Stimulated activated CD4-positive, alpha-beta T cell treated with anti-CD3 and anti-CD28 coated beads, Interleukin-15, amount 100 ng/mL, for 48 hours (primary cell): ENCODE data around the gene NSUN3.
"Not testable (repeated sequence)": the region's sequence is repeated elsewhere in the genome, so short reads cannot be mapped to it uniquely, and the experiment has no call there.

Experiments used
- DNase-seq, 2 donors: peaks; one replicate each; pipeline ENCODE4 v3.0.0-alpha.2; 2020; ENCODE audit warnings: low read depth in 2 of 2

NSUN3 gene

DNA sequence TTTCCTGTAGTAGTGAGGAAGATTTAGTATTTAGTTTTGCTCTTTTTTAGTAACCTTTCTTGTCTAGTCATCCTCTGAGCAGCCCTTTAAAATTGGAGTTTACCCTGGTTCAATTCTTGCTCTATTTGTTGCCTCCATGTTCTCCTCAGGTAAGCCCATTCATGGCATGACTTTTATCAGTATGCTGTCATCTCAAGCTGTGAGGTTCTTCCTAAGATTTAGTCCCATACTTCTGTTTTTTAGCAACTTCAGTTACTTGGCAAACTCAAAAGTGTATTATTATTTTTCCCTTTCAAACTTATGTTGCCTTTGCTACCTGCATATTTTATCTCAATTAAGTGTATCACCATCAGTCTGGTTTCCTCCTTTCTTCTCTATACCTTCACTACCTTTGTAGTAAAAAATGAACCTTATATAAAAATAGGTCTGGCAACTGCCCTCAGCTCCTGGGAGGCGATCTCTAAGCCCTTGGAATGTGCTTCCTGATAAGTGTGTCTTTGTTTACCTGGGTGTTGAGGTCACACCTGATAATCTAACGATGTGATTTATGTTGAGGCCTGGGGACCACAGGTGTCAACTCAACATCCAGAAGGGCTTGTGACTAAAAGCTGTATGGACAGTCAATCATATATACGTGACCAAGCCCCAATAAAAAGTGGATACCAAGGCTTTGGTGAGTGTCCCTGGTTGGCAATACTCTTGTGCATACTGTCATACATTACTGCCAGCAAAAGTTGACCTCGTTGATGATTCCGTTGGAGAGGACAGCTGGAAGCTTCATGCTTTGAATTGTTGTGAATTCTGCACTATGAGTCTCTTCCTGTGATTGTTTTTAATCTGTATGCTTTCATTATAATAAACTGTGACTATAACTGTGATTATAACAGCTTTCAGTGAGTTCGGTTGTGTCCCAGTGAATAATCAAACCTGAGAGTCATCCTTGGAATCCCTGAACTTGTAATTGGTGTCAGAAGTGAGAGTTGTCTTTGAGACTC is 3.9 kb downstream of the NSUN3 start:
- DNase-seq = no peak

DNA sequence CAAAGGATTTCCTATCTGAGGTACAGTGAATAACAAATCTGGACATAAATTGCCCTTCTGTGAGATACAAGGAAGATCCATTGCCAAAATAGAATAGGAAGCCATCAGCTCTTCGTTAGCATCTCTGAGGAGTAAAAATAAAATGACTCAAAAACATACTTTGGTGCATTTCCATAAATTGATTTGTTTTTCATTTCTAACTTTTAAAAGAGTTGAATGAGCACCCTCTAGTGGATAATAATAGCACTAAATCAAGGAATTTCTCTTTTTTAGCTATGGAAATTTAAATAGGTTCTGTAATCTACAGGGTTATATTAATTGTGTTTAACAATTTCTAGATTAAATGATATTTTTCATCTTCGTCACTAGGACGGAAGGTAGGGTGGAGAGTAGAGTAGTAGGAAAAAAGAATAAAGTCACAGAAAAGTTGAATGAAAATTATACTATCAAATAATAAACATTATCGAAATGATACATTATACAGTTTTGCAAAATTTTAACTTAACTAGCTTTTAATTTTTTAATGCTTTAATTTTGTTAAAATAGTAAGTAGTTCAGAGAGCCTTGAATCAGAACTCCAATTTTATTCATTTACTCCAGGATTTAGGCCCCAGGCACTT is 6.4 kb downstream of the NSUN3 start:
- DNase-seq = no peak

DNA sequence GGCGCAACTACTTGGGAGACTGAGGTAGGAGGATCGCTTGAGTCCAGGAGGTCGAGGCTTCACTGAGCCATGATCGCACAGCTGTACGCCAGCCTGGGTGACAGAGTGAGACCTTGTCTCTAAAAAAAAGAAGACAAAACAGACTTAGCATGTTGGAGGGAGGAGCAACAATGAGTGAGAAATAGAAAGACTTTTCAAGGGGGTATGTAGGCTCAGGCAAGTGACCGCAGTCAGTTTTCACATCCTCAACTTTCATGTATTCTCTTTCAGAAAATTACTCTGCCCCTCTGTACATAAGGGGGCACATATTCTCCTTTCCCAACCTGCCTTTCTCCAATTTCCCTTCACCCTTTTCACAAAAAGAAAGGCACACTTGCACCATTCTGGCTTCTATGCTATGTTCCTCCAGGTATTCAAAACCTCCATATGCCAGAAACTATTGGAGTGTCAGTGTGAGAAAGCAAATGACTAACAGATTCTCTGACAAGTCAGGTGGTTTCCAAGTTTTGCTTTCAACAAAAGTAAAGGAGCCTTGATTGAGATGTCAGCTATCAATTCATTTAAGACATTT is 7.6 kb downstream of the NSUN3 start:
- no peak for DNase-seq

DNA sequence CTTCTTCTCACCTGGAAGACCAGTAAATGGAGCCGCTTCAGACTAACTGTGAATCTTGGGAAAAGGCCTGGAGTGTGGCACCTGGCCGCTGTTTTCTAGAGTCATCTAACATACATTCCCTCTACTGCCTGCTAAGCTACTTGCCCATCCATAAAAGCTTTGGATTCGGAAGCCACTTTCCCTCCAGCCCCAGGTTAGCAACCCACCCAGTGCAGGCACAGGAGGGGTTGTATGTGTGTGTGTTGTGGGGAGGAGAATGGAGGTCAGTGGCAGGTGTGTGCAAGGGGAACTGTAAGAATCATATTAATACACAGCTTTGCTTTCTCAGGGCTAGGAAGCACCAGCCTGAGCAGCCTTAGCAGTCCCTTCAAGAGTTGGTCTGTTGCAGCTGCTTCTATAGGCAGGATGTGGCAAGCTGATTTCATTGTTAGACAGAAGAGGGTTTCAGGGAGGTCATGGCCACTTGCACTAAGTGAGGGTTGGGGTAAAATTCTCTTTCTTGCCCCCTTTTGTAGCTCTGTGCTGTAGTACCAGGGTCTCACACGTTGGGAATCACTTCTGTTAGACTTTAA is 8.9 kb downstream of the NSUN3 start:
- no peak for DNase-seq

DNA sequence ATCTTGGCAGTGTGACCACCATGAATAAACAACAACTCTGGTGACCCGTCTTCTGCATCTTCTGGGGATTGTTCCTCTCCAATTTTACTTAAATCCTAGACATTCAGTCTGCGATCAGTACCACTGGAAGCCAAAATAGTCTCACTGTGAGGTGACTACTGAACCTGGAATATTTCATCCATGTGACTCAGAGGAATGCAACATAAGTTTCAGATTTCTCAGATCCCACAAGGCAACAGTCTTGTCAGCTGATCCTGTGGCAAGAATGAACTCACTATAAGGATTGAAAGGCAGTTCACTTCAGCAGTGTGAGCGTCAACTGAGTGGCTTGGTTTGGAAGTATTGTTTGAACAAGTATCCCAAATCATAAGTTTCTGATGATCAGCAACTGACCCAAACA is 13.2 kb downstream of the NSUN3 start:
- no peak for DNase-seq

DNA sequence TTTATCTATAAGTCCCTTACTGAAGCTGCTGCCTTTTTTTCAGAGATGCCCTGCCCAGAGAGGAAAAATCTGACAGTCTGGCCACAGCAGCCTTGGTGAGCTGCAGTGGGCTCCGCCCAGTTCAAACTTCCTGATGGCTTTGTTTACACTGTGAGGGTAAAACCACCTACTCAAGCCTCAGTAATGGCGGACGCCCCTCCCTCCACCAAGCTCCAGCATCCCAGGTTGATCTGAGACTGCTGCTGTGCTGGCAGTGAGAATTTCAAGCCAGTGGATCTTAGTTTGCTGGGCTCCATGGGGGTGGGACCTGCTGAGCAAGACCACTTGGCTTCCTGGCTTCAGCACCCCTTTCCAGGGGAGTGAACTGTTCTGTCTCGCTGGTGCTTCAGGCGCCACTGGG is 17.7 kb downstream of the NSUN3 start:
- DNase-seq = not testable (repeated sequence)

DNA sequence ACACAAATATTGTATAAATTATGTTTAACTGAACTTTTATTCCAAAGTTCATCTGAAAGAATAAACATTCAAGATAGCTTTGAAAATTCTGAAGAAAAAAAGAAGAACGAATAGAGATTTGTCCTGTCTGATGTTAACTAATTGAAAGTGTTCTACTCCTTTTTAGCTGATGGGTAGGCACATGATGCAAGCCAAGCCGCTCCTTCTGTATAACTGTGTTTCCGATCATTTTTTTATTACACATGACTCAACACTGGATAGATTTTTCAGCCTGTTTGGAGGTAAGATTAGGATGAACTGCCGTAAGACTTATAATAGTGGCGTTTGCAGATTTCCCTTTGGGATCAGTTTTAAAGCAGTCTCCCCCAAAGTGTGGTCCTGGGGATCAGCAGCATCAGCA is 19.0 kb downstream of the NSUN3 start:
- no peak for DNase-seq

DNA sequence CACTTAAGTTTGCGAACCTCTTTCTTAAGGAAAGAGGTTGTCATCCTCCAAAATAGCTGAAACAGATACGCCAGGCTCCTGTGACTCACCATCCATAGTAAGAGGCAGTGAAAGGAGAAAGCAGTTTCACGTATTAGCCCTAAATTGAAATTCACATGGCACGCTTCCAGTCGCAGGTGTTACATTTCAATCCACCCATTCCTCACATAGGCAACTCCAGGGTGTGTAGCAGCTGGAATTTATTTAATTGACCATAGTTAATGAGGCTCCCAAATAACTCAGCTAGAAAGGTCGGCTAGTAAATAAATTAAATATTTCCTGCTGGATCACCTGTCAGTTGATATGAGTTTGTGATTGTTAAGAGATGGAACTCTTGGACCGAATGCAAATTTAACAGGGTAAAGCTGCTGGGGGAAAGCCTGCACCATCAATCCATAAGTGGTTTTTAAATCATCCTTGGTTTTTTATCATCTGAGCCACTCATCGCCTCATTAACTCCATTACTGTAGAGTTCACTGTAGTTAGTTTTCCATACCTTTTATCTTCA is 19.6 kb downstream of the NSUN3 start:
- DNase-seq = no peak

DNA sequence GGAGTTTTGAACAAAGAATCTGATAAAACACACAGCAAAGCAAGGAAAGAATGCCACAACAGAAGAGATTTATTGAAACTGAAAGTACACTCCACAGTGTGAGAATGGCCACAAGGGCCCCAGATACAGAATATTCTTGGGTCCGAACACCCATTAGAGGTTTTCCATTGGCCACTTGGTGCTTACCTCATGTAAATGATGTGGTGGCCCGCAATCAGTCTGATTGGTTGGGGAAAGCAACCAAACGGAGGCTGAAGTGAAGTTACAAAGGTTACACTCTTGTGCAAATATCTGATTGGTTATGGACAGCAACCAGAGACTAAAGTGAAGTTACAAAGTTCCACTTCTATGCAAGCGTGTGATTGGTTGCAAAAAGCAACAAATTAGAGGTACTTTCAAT is 20.4 kb downstream of the NSUN3 start:
- no peak for DNase-seq

DNA sequence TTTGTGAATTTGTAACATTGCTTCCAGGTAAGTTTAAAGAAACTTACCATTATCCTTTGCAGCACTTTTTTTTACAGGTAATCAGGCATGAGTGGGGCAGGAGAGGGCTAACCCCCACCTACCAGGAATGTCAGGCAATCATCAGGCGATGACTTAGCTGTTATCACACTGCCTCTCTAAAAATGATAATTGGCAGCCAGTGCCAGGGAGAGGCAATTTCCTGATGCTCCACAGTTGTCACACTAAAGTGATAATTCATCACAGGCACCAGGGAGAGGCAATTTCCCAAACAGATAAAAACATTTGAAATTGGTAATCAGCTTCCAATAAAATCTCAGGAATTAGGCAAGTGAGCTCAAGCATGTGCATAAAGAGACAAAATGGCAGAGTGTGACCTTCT is 26.3 kb downstream of the NSUN3 start:
- DNase-seq = no peak

DNA sequence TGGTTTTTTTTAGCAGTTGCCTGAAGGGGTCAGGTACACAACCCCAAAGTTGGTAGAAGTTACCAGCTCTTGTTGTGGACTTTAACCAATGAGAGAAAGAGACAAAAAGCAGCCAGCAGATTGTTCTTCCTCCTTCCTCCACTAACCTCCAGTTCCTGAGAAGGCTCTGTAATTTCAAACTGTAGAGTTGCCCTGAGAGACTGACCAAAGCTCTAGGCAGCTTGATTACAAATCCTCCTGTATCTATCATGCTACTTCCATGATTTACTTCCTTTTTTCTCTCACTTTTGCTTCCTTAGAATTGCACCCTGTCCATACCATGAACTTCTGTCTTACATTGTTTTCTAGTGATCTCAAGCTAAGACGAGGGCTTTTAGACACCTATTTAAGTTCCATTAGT is 29.2 kb downstream of the NSUN3 start:
- no peak for DNase-seq

DNA sequence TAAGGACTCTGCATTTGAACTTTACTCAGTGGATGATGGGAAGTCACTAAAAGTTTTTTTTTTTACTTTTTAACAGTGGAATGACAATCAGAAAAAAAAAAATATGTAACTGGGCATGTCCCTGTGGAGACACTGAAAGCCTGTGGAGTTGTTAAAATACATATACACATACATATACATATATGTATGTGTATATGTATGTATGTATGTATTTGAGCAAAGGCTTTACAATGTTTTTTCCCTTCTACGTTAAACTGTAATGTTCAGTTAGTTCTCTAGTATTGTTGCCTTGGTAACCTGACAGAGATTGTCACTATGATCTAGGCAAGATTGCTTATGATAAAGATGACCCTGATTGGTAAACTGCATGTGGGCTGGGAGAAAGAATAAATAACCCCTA is 30.3 kb downstream of the NSUN3 start:
- no peak for DNase-seq

DNA sequence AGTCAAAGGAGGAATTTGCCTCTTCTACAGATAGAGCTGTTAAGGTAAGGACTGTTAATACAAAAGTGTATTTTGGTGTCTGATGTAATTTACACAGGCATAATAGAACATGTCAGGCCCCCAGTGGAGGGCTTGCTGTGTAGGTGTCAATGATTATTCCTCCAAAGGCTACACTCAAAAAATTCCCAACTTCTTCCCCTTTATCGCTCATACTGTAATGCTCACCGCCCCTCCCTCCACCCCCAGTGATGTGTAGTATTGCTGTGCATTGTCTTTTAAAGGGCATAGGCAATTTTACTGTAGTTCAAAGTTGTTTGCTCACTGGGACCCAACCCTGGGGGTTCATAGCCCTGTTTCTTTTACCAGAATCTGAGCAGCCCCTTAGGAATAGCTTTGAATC is 32.2 kb downstream of the NSUN3 start:
- DNase-seq = no peak

DNA sequence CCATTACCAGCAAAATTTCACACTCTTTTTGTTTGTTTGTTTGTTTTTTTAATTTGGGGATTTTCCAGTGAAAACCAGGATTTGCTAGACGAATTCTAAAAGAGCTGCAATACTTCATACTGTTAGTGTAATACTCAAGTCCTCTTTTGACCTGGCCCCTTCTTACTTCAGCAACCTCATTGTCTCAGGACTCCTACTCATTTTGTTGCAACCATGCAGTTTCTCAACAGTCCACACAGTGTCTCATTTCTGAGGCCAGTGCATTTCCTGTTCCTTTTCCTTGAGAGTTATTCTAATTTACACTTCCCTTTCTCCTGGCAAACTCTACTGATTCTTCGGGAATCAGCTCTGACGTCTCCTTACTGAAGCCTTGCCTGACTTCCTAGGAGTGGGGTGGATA is 35.6 kb downstream of the NSUN3 start:
- no peak for DNase-seq

DNA sequence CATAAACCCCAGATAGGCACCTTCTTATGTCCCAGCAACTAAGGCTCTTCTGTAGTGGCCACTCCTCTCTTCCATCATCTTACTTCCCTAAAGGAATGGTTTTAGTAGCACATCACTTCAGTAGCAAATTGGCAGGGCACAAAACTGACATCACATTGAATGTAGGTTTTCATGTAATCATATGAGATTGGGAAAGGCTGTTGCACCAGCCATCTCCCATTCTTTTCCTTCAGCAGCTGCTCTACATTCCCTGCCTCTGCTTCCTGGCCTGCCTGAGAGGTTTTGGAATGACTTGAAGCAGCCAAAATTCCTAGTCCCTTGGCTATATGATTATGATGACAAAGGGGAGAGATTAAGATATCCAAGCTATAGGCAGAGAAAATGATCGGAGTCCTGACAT is 36.5 kb downstream of the NSUN3 start:
- DNase-seq = no peak

DNA sequence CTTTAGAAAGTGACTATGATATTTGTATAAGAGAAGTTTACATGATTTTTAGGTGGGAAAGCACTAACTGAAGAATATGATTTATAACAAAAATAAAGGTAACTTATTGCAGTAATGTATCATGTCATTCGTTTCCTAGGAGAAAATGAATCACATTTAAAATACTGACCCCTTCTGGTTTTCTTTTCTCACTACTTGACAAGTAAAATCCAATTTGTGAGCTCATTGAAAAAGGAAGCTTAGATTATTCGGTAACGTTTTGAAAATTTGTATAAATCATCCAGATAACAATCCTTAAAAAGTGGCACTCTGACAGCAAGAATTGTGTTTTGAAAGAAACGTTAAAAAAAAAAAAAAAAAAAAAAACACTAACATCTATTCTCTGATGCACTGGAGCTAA is 39.0 kb downstream of the NSUN3 start:
- no peak for DNase-seq

DNA sequence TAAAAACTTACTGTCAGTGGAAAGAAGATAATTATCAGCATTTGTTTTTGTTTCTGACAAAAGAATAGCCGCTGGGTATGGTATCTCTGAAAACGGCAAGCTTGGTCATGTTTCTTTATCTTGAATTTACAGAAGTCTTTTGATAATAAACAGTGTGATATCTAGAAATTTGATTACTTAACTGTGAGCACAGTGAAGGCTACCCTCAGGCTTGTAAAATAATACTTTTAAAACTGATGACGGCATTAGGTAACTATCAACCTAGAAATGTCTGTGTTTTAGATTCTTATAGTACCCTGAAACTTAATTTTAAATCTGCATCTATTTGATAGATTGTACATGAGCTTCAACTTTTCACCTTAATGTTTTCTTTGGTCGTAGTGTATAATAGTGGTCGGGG is 43.4 kb downstream of the NSUN3 start:
- DNase-seq = no peak

DNA sequence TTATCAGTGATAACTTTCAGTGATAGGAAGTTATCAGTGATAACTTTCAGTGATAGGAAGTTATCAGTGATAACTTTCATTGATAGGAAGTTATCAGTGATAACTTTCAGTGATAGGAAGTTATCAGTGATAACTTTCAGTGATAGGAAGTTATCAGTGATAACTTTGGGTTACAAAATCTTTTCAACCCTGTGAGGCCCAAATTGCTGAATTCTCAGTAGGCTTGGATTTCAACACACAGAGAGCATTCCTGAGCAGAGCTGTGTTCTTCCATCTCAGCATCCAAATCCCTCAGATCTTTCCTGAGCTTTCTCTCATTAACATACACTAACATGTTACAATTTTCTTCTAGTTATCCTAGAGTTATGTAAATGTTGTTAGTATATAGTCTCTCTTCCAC is 47.4 kb downstream of the NSUN3 start:
- DNase-seq = not testable (repeated sequence)

DNA sequence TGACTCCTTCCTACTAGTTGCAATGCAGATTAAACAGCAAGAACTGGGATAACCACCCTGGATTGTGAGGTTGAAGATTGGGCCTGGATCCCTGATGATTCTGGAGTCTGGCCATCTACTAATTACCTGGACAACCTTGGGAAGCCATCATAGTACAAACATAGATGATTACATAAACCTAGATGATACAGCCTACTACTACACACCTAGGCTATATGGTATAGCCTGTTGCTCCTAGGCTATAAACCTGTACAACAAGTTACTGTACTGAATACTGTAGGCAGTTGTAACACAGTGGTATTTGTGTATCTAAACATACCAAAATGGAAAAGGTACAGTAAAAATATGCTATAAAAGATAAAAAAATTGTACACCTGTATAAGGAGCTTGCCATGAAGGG is 48.0 kb downstream of the NSUN3 start:
- no peak for DNase-seq

DNA sequence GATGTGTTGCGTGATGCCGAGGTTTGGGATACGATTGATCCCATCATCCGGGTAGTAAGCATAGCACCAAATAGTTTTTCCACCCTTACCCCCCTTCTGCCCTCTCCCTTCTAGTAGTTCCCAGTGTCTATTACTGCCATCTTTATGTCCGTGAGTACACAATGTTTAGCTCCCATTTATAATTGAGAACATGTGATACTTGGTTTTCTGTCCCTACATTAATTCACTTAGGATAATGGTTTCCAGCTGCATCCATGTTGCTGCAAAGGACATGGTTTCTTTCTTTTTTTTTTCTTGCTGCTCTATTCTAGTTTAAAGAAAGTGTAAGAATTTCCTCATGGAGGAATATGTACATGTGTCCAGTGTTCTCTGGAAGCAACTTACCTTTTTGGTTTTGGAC is 51.8 kb downstream of the NSUN3 start:
- DNase-seq = no peak

DNA sequence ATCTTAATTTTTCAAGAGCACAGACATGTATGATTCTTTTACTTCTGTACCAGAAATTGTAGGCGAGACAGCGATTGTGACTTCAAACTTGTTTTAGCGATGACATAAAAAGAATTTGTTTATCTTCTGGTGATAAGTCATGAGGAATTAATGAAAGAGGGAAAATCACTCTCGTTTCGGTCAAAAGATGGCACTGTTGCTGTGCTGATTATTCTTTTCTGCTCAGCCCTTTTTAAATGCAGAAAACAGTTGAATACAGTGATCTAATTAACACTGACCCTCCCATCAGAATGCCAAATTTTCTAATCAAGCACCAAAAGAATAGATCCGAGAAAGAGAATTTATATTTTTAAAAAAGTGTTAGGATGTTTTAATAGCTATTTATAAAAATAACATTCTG is 52.6 kb downstream of the NSUN3 start:
- no peak for DNase-seq

DNA sequence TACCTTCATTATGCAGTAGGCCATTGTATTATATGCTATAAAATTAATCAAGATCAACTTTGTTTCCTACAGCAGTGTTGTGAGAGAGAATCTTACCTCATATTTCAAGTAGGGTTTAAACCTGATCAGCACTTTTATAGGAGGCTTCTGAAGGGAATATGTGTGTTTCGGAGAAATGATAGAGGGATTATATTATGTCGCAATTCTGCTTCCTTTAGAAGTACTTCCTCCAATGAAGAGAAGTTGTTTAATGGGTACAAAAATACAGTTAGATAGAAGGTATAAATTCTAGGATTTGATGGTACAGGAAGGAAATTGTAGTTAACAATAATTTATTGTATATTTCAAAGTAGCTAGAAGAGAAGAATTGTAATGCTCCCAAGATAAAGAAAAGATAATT is 54.9 kb downstream of the NSUN3 start:
- DNase-seq = no peak
